ENCODE data around the gene NT5C1A. TPM values are rescaled to one million over a fixed set of nuclear protein-coding genes. Genes with fewer than 3 reads are reported as not detected.
A peak's percentile ranks its signal among the peaks of the same experiment; 100 is the strongest.

NT5C1A gene
- total RNA-seq, 1 experiment from 2014 or later: not detected

DNA sequence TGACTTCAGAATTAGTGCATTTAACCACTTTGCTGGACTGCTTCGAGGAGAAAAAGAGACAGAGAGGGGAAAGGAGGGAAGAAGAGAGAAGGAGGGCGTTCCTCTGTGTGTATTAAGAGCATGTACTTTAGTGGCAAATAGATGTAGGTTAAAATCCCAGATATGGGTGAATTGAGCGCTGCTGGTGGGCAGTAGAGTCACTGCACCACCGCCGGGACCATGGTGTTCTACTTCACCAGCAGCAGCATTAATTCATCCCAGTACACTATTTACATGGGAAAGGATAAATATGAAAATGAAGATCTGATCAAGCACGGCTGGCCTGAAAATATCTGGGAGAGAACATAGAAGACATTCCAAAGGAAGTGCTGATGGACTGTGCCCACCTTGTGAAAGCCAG is 45.9 kb upstream of the NT5C1A start:
- H3K27me3 ChIP-seq (ENCODE audit: insufficient read depth, low read length): peaks cover 57% of the 10 kb centered on the region
- peaks cover 98% of the 10 kb centered on the region for H3K27me3 Mint-ChIP-seq (ENCODE audit: low read depth)
- TF ChIP-seq, protein P1, sequence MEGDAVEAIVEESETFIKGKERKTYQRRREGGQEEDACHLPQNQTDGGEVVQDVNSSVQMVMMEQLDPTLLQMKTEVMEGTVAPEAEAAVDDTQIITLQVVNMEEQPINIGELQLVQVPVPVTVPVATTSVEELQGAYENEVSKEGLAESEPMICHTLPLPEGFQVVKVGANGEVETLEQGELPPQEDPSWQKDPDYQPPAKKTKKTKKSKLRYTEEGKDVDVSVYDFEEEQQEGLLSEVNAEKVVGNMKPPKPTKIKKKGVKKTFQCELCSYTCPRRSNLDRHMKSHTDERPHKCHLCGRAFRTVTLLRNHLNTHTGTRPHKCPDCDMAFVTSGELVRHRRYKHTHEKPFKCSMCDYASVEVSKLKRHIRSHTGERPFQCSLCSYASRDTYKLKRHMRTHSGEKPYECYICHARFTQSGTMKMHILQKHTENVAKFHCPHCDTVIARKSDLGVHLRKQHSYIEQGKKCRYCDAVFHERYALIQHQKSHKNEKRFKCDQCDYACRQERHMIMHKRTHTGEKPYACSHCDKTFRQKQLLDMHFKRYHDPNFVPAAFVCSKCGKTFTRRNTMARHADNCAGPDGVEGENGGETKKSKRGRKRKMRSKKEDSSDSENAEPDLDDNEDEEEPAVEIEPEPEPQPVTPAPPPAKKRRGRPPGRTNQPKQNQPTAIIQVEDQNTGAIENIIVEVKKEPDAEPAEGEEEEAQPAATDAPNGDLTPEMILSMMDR (conservative IDR thresholded peaks at IDR 0.05): peak; percentile 33; the same call in 2 of the 3 replicates

More for the DNA sequence above, 45.9 kb upstream of the NT5C1A start:
- H3K79me2 ChIP-seq (ENCODE audit: insufficient read depth, low read length): no peaks in the 10 kb centered on the region
- Mint-ChIP-seq H3K9me3 (peaks cover 0 to 3% of the 10 kb centered on the region in 2 experiments; a peak in 1 of 5 replicates), H3K27ac (no peak overlapping the region), H3K36me3 (ENCODE audit: insufficient read depth in 1 of 3, low read depth in 3 of 3) (no peaks in the 10 kb centered on the region), H3K4me1 (no peaks in the 10 kb centered on the region), H3K4me3 (no peak overlapping the region)
- H3K14ac ChIP-seq (ENCODE audit: insufficient read depth, low read length): no peak overlapping the region
- H2BK15ac ChIP-seq (ENCODE audit: low read depth, low read length): no peak overlapping the region
- no peaks in the 10 kb centered on the region for H3K9me3 ChIP-seq (ENCODE audit: control insufficient read depth, low read depth, low read length)
- no peak overlapping the region for H3K4me2 ChIP-seq (ENCODE audit: insufficient read depth, insufficient read length, low read length)
- H2AK5ac ChIP-seq (ENCODE audit: insufficient read length, low read length): no peak overlapping the region
- H3T11ph ChIP-seq (ENCODE audit: low read length): no peak overlapping the region
- H3K27ac ChIP-seq (ENCODE audit: insufficient read length, low read depth, low read length): no peak overlapping the region
- no peak overlapping the region for H2AFZ ChIP-seq (ENCODE audit: low read length)
- H4K5ac ChIP-seq (ENCODE audit: insufficient read length, low read depth, low read length): no peak overlapping the region
- H2BK5ac ChIP-seq (ENCODE audit: insufficient read length, low read length): no peak overlapping the region
- no peak overlapping the region for H3K18ac ChIP-seq (ENCODE audit: insufficient read length, low read depth, low read length)
- DNase-seq: no peak
- no peak overlapping the region for H3K9ac ChIP-seq (ENCODE audit: extremely low read depth, insufficient read length, low read length)
- H3K23me2 ChIP-seq (ENCODE audit: insufficient read length, low read depth, low read length, poor library complexity, severe bottlenecking): no peaks in the 10 kb centered on the region
- no peak overlapping the region for H4K8ac ChIP-seq (replicated peaks; ENCODE audit: insufficient read length, low read depth, low read length)
- H3K4ac ChIP-seq (ENCODE audit: low read depth, low read length): no peak overlapping the region
- no peak overlapping the region for H2BK12ac ChIP-seq (ENCODE audit: insufficient read length, low read depth, low read length)
- H2BK20ac ChIP-seq (ENCODE audit: low read depth, low read length, poor library complexity, severe bottlenecking): no peak overlapping the region
- no peak overlapping the region for H3K23ac ChIP-seq (ENCODE audit: insufficient read length, low read depth, low read length)
- H4K20me1 ChIP-seq (ENCODE audit: control insufficient read depth, insufficient read depth, insufficient read length): no peaks in the 10 kb centered on the region
- H3K4me1 ChIP-seq (ENCODE audit: insufficient read depth, low read length): no peaks in the 10 kb centered on the region
- no peak overlapping the region for H3K56ac ChIP-seq (ENCODE audit: insufficient read length, low read depth, low read length)
- H3K79me1 ChIP-seq (ENCODE audit: insufficient read depth, low read depth, low read length, poor library complexity, severe bottlenecking): no peaks in the 10 kb centered on the region
- no peak overlapping the region for H4K91ac ChIP-seq (ENCODE audit: insufficient read length, low read depth, low read length)
- no peak overlapping the region for H2BK120ac ChIP-seq (ENCODE audit: low read depth, low read length, poor library complexity, severe bottlenecking)
- WGBS (ENCODE audit: extremely low coverage, insufficient read length, low lambda C conversion rate): no CpG with 5 or more reads among the region's 6 CpGs
